ENCODE data around the gene PLCE1. TPM values are rescaled to one million over a fixed set of nuclear protein-coding genes. Genes with fewer than 3 reads are reported as not detected.

Gene PLCE1
- total and polyA plus RNA-seq, 2 of the 8 experiments (the other 6 are each of a cell fraction or from before 2014, with no cell fraction given) = 0.05 to 0.06 TPM

- ChIA-PET POLR2A (ENCODE audit: partially characterized antibody) (no interaction called here), CTCF (ENCODE audit: partially characterized antibody) (interaction anchor here (1.2 to 1.3 kb wide), 2 partner anchors 26 to 30 kb away, joined by 4 to 5 read pairs; no protein-coding TSS in a partner anchor)
- Histone ChIP-seq H3K14ac (ENCODE audit: insufficient read length) (no peak overlapping the region), H3K56ac (replicated peaks; ENCODE audit: insufficient read length, low read depth, low read length) (no peak overlapping the region), H4K91ac (replicated peaks; ENCODE audit: insufficient read length, low read length) (no peak overlapping the region), H3K4me1 (replicated peaks in 1 of 4; ENCODE audit: control insufficient read depth in 3 of 4, insufficient read depth in 4 of 4, low read length in 3 of 4) (no peaks in the 10 kb centered on the region), H2BK120ac (replicated peaks; ENCODE audit: low read depth, low read length) (no peak overlapping the region), H3K9me3 (ENCODE audit: insufficient read depth in 2 of 2, low read depth in 1 of 2, low read length in 1 of 2) (no peaks in the 10 kb centered on the region), H2BK20ac (ENCODE audit: low read length) (no peak overlapping the region), H3K23me2 (ENCODE audit: low read depth, low read length) (no peaks in the 10 kb centered on the region), H2AK5ac (ENCODE audit: low read depth, low read length) (no peak overlapping the region), H3K79me2 (ENCODE audit: control insufficient read depth in 1 of 2, insufficient read depth in 2 of 2, low read length in 2 of 2) (no peaks in the 10 kb centered on the region), H3K4me3 (ENCODE audit: extremely low read depth in 1 of 4, insufficient read depth in 2 of 4, low read depth in 3 of 4, low read length in 4 of 4) (no peak overlapping the region), H3K36me3 (ENCODE audit: control insufficient read depth in 2 of 4, insufficient read depth in 4 of 4, low read length in 3 of 4) (no peaks in the 10 kb centered on the region), H3K18ac (ENCODE audit: extremely low read depth, low read length) (no peak overlapping the region), H3K4me2 (ENCODE audit: insufficient read depth in 1 of 2, low read depth in 2 of 2, low read length in 2 of 2) (no peak overlapping the region), H4K5ac (ENCODE audit: insufficient read length, low read depth, low read length) (no peak overlapping the region), H3K4ac (replicated peaks; ENCODE audit: insufficient read length, low read depth, low read length) (no peak overlapping the region), H3K27ac (ENCODE audit: low read depth, low read length) (no peak overlapping the region), H2BK12ac (ENCODE audit: low read depth, low read length) (no peak overlapping the region), H3K27me3 (replicated peaks in 1 of 4; ENCODE audit: control insufficient read depth in 3 of 4, extremely low read depth in 1 of 4, insufficient read depth in 3 of 4, low read length in 3 of 4) (no peaks in the 10 kb centered on the region), H3K79me1 (ENCODE audit: low read depth, low read length) (no peaks in the 10 kb centered on the region), H3K23ac (ENCODE audit: insufficient read length) (no peak overlapping the region), H2BK15ac (ENCODE audit: low read length) (no peak overlapping the region), H4K20me1 (replicated peaks in 1 of 2; ENCODE audit: control insufficient read depth in 1 of 2, insufficient read depth in 2 of 2, low read length in 2 of 2) (no peaks in the 10 kb centered on the region), H2AFZ (ENCODE audit: low read length) (no peak overlapping the region), H4K8ac (ENCODE audit: extremely low read depth, insufficient read depth, low read length) (no peak overlapping the region), H3K9ac (replicated peaks in 1 of 4; ENCODE audit: extremely low read depth in 1 of 4, low read depth in 3 of 4, low read length in 3 of 4) (no peak overlapping the region), H2BK5ac (ENCODE audit: low read depth, low read length) (no peak overlapping the region)
- DNase-seq (ENCODE audit: low read depth in 1 of 2, low spot score in 2 of 2) = no peak
- no peak for FAIRE-seq
- no peak for TF ChIP-seq RNF2 (IDR thresholded peaks at IDR 0.05; ENCODE audit: borderline replicate concordance, low read depth, low read length, missing control alignments, poor library complexity, severe bottlenecking)
Measured at GRCh38 chr10:93947524-93947923, 46.2 kb upstream of the PLCE1 start.

Data from H1 (cell line).